Thoracic aorta (tissue), 2 donors: ENCODE measurements around the gene AQP1. TPM values are rescaled to one million over a fixed set of nuclear protein-coding genes. Genes with fewer than 3 reads are reported as not detected.

Source experiments
- ATAC-seq: fragments of 150-250 bp; one replicate; pipeline ENCODE4 v1.8.0; 2017; ENCODE audit warnings: low read depth; ENCODE audit not compliant: insufficient number of reproducible peaks, low FRiP score
- DNase-seq: peaks from one replicate; pipeline ENCODE4 v3.0.0-alpha.2; 2020; ENCODE audit warnings: low spot score
- H3K27ac ChIP-seq, 2 donors: fragments of 200-600 bp; sonication (generic); 1 replicate in 1 of 2; 2 replicates in 1 of 2; pipeline ENCODE4 v1.5.1; 2016; ENCODE audit warnings: mild to moderate bottlenecking in 2 of 2, moderate library complexity in 2 of 2
- H3K27me3 ChIP-seq: fragments of 200-600 bp; sonication (generic); replicated peaks from 2 replicates; pipeline ENCODE4 v1.6.0; 2016; ENCODE audit warnings: mild to moderate bottlenecking; ENCODE audit not compliant: insufficient read depth
- H3K36me3 ChIP-seq: fragments of 200-600 bp; sonication (generic); one replicate; pipeline ENCODE4 v1.5.1; 2016
- H3K4me1 ChIP-seq, 2 donors: fragments of 200-600 bp; sonication (generic); 1 replicate in 1 of 2; 2 replicates in 1 of 2; pipeline versions ENCODE4 v1.5.1 to v1.6.0; 2016; ENCODE audit warnings: low read depth in 2 of 2, mild to moderate bottlenecking in 1 of 2; ENCODE audit not compliant: control insufficient read depth in 1 of 2
- H3K4me3 ChIP-seq: fragments of 200-600 bp; sonication (generic); 2 replicates; pipeline ENCODE4 v1.5.1; 2016; ENCODE audit warnings: mild to moderate bottlenecking
- H3K9me3 ChIP-seq: fragments of 200-600 bp; sonication (generic); 2 replicates; pipeline ENCODE4 v1.5.1; 2016
- total RNA-seq, 2 donors: library from RNA; depleted of rRNA; stranded (reverse); fragments of >200 nt; gene quantifications; one replicate each; pipeline versions ENCODE4 v1.1.0 to v1.2.3, GENCODE V29; 2016
- TF ChIP-seq, protein P1 (sequence below): fragments of 200-600 bp; sonication (generic); IDR thresholded peaks from one replicate; pipeline ENCODE4 v1.5.1; 2019; ENCODE audit warnings: antibody characterized with exemption

Gene AQP1
- total RNA-seq, 2 donors from 2014 or later, result 1,262 to 1,768 TPM

DNA sequence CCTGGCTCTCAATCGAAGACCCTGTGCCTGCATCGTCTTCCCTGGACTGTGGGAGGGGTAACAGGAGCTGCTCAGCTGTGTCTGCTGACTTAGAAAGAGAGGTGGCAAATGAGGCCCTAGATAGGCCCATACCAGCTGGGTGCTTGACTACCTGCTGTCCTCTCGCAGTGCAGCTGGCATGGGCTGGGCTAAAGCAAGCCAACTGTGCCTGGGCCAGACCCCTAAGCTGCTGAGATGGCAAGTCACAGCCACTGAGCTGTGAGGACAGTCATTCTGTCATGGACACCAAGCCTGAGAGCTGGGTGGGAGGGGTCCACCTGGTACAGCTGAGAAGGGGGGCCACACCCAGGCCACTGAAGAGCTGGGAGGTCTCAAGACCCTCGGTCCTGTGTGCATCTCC lies 45.8 kb upstream of the AQP1 start:
- H3K9me3 ChIP-seq, result no peaks in the 10 kb centered on the region
- H3K27ac ChIP-seq, result peak overlapping the region in 1 of 2 donors; percentile 44
- H3K4me1 ChIP-seq, result peaks cover 12 to 56% of the 10 kb centered on the region in 2 donors
- H3K36me3 ChIP-seq, result no peaks in the 10 kb centered on the region
- H3K27me3 ChIP-seq, result no peaks in the 10 kb centered on the region
- DNase-seq, result no peak
- TF ChIP-seq, protein P1, sequence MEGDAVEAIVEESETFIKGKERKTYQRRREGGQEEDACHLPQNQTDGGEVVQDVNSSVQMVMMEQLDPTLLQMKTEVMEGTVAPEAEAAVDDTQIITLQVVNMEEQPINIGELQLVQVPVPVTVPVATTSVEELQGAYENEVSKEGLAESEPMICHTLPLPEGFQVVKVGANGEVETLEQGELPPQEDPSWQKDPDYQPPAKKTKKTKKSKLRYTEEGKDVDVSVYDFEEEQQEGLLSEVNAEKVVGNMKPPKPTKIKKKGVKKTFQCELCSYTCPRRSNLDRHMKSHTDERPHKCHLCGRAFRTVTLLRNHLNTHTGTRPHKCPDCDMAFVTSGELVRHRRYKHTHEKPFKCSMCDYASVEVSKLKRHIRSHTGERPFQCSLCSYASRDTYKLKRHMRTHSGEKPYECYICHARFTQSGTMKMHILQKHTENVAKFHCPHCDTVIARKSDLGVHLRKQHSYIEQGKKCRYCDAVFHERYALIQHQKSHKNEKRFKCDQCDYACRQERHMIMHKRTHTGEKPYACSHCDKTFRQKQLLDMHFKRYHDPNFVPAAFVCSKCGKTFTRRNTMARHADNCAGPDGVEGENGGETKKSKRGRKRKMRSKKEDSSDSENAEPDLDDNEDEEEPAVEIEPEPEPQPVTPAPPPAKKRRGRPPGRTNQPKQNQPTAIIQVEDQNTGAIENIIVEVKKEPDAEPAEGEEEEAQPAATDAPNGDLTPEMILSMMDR, result no peak
- ATAC-seq, result no peak
- H3K4me3 ChIP-seq, result no peak overlapping the region

DNA sequence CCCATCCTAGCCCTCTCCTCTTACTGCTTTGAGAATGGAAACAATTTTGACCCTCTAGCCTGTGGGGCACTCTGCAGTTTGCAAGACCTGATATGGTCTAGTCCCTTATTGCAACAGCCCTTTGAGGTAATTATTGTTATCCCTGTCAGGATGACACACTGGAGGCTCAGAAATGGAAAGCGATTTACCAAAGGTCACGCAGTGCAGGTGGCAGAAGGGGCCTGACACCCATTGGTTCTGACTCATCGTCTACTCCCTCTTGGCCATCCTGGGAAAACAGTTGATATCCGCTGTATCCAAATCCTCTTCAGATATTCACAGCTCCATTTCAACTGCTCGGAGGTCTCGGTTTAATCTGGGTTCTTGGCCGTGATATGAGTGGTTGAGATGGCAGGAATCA lies 44.7 kb upstream of the AQP1 start:
- ATAC-seq (no peak), DNase-seq (no peak)
- Histone ChIP-seq H3K4me1 (peaks cover 12 to 47% of the 10 kb centered on the region in 2 donors), H3K27ac (no peak overlapping the region), H3K4me3 (no peak overlapping the region), H3K9me3 (no peaks in the 10 kb centered on the region), H3K36me3 (peaks cover 2% of the 10 kb centered on the region), H3K27me3 (no peaks in the 10 kb centered on the region)
- TF ChIP-seq, protein P1, result no peak

DNA sequence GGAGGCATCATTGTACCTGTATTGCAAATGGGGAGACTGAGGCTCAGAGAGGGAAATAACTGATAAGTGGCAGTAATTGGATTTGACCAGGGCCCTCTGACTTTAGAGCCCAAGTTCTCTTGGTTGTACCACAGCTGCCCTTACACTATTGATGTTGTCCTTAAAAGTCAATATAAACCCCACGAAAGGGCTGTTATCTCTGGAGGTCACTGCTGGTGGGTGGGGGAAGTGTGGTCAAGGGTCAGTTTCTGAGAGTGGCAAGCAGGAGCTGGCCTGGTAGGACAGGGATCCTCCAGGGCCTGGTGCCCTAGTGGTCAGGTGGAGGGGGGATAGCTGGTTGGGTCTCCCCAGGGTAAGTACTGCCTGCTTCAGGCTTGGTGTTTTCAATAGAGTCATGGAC lies 44.2 kb upstream of the AQP1 start:
- no peak overlapping the region for H3K27ac ChIP-seq
- H3K4me1 ChIP-seq, result peaks cover 12 to 42% of the 10 kb centered on the region in 2 donors
- TF ChIP-seq, protein P1, result no peak
- no peaks in the 10 kb centered on the region for H3K27me3 ChIP-seq
- H3K9me3 ChIP-seq, result no peaks in the 10 kb centered on the region
- H3K36me3 ChIP-seq, result peaks cover 7% of the 10 kb centered on the region
- DNase-seq, result no peak
- no peak for ATAC-seq
- H3K4me3 ChIP-seq, result no peak overlapping the region

DNA sequence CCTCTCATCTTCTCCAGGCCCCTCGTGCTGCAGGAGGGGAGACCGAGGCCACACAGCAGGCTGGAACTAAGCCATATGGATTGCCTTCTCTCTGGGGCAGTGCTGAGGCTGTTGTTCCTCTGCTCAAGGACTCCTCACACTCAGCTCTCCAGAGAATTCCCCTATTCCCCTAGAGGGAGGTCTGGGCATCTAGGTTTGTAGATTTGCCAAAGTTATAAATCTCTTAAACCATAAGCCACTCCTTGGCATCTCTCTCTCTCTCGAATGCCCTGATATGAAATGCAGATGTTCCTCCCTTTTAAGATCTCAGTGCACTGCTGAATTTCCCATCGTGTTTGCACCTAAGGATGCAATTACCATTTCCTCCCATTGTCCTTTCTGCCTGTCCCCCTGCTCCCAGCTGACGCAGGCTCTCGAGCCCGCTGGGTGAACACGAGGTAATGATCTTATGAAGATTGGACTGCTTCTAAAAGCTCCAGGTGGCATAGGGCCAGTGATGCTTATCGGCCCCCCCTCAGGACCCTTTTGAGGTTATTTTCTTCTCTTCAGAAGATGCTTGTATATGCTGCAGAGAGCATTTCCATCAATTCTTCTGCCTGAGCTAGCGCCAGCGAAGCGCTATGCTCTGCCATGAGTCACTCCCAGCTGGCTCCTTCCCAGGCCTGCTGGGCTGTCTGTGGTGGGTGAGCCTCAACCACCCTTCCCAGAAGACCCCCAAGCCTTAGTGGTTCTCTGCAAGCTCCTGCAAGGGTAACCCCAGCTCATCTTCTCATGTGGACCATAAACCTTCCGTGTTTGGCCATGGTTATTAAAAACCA lies 41.6 kb upstream of the AQP1 start:
- no peaks in the 10 kb centered on the region for H3K9me3 ChIP-seq
- TF ChIP-seq, protein P1, result no peak
- H3K27ac ChIP-seq, result no peak overlapping the region
- DNase-seq (no peak), ATAC-seq (no peak)
- H3K36me3 ChIP-seq, result peaks cover 30% of the 10 kb centered on the region
- H3K4me1 ChIP-seq, result peaks cover 0 to 17% of the 10 kb centered on the region in 2 donors
- no peaks in the 10 kb centered on the region for H3K27me3 ChIP-seq
- H3K4me3 ChIP-seq, result no peak overlapping the region

DNA sequence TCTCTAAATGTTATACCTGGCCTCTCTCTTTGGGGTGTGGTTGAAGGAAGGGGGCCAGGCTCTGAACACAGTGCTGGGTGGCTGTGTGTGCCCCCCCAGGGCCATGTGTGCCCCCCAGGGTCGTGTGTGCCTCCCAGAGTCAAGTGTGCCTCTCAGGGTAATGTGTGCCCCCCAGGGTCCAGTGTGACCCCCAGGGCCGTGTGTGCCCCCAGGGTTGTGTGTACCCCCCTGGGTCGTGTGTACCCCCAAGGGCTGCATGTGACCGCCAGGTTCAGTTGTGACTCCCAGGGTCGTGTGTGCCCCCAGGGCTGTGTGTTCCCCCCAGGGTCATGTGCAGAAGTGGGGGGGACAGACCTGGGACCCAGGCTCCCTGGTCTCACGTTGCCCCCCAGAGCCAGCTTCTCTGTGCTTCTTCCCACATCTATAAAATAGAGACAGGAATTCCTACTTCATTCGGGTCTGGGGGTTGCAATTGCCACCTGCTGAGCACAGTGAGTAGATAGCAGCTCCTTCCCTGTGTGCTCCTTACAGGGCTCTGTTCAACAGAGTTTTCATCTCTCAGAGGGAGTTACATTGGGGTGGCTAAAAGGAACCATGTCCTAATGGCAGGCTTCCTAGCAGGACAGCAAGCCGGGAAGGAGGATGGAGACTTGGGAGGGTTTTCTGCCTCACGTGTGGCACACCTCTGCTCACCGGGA lies 40.7 kb upstream of the AQP1 start:
- Histone ChIP-seq H3K4me1 (peaks cover 0 to 17% of the 10 kb centered on the region in 2 donors), H3K27me3 (no peaks in the 10 kb centered on the region), H3K4me3 (no peak overlapping the region), H3K36me3 (peaks cover 36% of the 10 kb centered on the region), H3K27ac (no peak overlapping the region), H3K9me3 (no peaks in the 10 kb centered on the region)
- DNase-seq (no peak), ATAC-seq (no peak)
- TF ChIP-seq, protein P1, result no peak
